H9 (cell line): Measurements from ENCODE around the gene NPDC1. TPM values are rescaled to one million over a fixed set of nuclear protein-coding genes. Genes with fewer than 3 reads are reported as not detected.

Experiments used
- DNase-seq: peaks from one replicate; pipeline ENCODE4 v3.0.0-alpha.2; 2017
- H2AFZ ChIP-seq: one replicate; pipeline ENCODE4 v1.6.1; 2013; ENCODE audit warnings: mild to moderate bottlenecking, low read length, control low read depth, moderate library complexity
- H2AK5ac ChIP-seq: 2 replicates; pipeline ENCODE4 v1.6.1; 2013; ENCODE audit warnings: low read length, control low read depth, mixed read lengths; ENCODE audit not compliant: insufficient read length
- H2BK120ac ChIP-seq: one replicate; pipeline ENCODE4 v1.6.1; 2013; ENCODE audit warnings: low read depth, mild to moderate bottlenecking, low read length, control low read depth, inconsistent platforms; ENCODE audit not compliant: poor library complexity, severe bottlenecking
- H2BK12ac ChIP-seq: 2 replicates; pipeline ENCODE4 v1.6.1; 2013; ENCODE audit warnings: low read length, control low read depth, mixed read lengths, low read depth; ENCODE audit not compliant: insufficient read length
- H2BK15ac ChIP-seq: 2 replicates; pipeline ENCODE4 v1.6.1; 2013; ENCODE audit warnings: low read depth, low read length, control low read depth
- H2BK20ac ChIP-seq: one replicate; pipeline ENCODE4 v1.6.1; 2013; ENCODE audit warnings: low read depth, mild to moderate bottlenecking, low read length, control low read depth, inconsistent platforms; ENCODE audit not compliant: poor library complexity, severe bottlenecking
- H2BK5ac ChIP-seq: 2 replicates; pipeline ENCODE4 v1.6.1; 2013; ENCODE audit warnings: low read length, control low read depth, mixed read lengths; ENCODE audit not compliant: insufficient read length
- H3K14ac ChIP-seq: 2 replicates; pipeline ENCODE4 v1.6.1; 2013; ENCODE audit warnings: low read length, control low read depth; ENCODE audit not compliant: insufficient read depth
- H3K18ac ChIP-seq: 2 replicates; pipeline ENCODE4 v1.6.1; 2013; ENCODE audit warnings: low read depth, mild to moderate bottlenecking, mixed read lengths, low read length, control low read depth; ENCODE audit not compliant: insufficient read length
- H3K23ac ChIP-seq: 2 replicates; pipeline ENCODE4 v1.6.1; 2013; ENCODE audit warnings: low read length, control low read depth, mixed read lengths, low read depth; ENCODE audit not compliant: insufficient read length
- H3K23me2 ChIP-seq: 2 replicates; pipeline ENCODE4 v1.6.1; 2013; ENCODE audit warnings: low read depth, mild to moderate bottlenecking, mixed read lengths, low read length, control low read depth; ENCODE audit not compliant: insufficient read length, poor library complexity, severe bottlenecking
- H3K27ac ChIP-seq: 2 replicates; pipeline ENCODE4 v1.5.1; 2013; ENCODE audit warnings: low read length, control low read depth, mixed read lengths, low read depth; ENCODE audit not compliant: insufficient read length
- H3K27me3 ChIP-seq: 2 replicates; pipeline ENCODE4 v1.6.1; 2013; ENCODE audit warnings: low read length, control low read depth, inconsistent platforms; ENCODE audit not compliant: insufficient read depth
- H3K4ac ChIP-seq: 2 replicates; pipeline ENCODE4 v1.6.1; 2013; ENCODE audit warnings: low read depth, mild to moderate bottlenecking, control low read depth, inconsistent platforms, low read length, moderate library complexity
- H3K4me1 ChIP-seq: 2 replicates; pipeline ENCODE4 v1.6.1; 2013; ENCODE audit warnings: low read length, control low read depth, inconsistent platforms; ENCODE audit not compliant: insufficient read depth
- H3K4me2 ChIP-seq: 2 replicates; pipeline ENCODE4 v1.6.1; 2013; ENCODE audit warnings: low read length, control low read depth, mixed read lengths; ENCODE audit not compliant: insufficient read length, insufficient read depth
- H3K56ac ChIP-seq: 2 replicates; pipeline ENCODE4 v1.6.1; 2013; ENCODE audit warnings: low read depth, mild to moderate bottlenecking, mixed read lengths, low read length, control low read depth; ENCODE audit not compliant: insufficient read length
- H3K79me1 ChIP-seq: 2 replicates; pipeline ENCODE4 v1.6.1; 2013; ENCODE audit warnings: low read depth, mild to moderate bottlenecking, moderate library complexity, low read length, control low read depth, inconsistent platforms; ENCODE audit not compliant: insufficient read depth, poor library complexity, severe bottlenecking
- H3K79me2 ChIP-seq: 2 replicates; pipeline ENCODE4 v1.6.1; 2013; ENCODE audit warnings: low read length, control low read depth, inconsistent platforms; ENCODE audit not compliant: insufficient read depth
- H3K9ac ChIP-seq: 2 replicates; pipeline ENCODE4 v1.6.1; 2013; ENCODE audit warnings: low read length, control low read depth, mixed read lengths; ENCODE audit not compliant: insufficient read length; ENCODE audit errors: extremely low read depth
- H3K9me3 ChIP-seq: one replicate; pipeline ENCODE4 v1.6.1; 2013; ENCODE audit warnings: low read depth, low read length, inconsistent platforms; ENCODE audit not compliant: control insufficient read depth
- H3T11ph ChIP-seq: one replicate; pipeline ENCODE4 v1.6.1; 2013; ENCODE audit warnings: mild to moderate bottlenecking, low read length, control low read depth, inconsistent platforms
- H4K20me1 ChIP-seq: one replicate; pipeline ENCODE4 v1.6.1; 2013; ENCODE audit not compliant: control insufficient read depth, insufficient read length, insufficient read depth
- H4K5ac ChIP-seq: 2 replicates; pipeline ENCODE4 v1.6.1; 2013; ENCODE audit warnings: low read depth, mild to moderate bottlenecking, mixed read lengths, low read length, control low read depth; ENCODE audit not compliant: insufficient read length
- H4K8ac ChIP-seq: replicated peaks from 2 replicates; pipeline ENCODE4 v1.6.1; 2013; ENCODE audit warnings: low read length, control low read depth, mixed read lengths, low read depth; ENCODE audit not compliant: insufficient read length
- H4K91ac ChIP-seq: 2 replicates; pipeline ENCODE4 v1.6.1; 2013; ENCODE audit warnings: low read depth, mild to moderate bottlenecking, moderate library complexity, mixed read lengths, low read length, control low read depth; ENCODE audit not compliant: insufficient read length
- H3K27ac Mint-ChIP-seq, 3 experiments: 2 replicates in 2 of 3; 3 replicates in 1 of 3; pipeline ENCODE4 v1.8.0; 2020 to 2021; ENCODE audit warnings: mixed read lengths in 3 of 3, mild to moderate bottlenecking in 1 of 3, moderate library complexity in 1 of 3
- H3K27me3 Mint-ChIP-seq: 2 replicates; pipeline ENCODE4 v1.8.0; 2021; ENCODE audit warnings: low read depth, mild to moderate bottlenecking, moderate library complexity, mixed read lengths
- H3K36me3 Mint-ChIP-seq, 3 experiments: 2 replicates in 2 of 3; 3 replicates in 1 of 3; pipeline ENCODE4 v1.8.0; 2020 to 2021; ENCODE audit warnings: low read depth in 3 of 3, mixed read lengths in 3 of 3; ENCODE audit not compliant: insufficient read depth in 1 of 3
- H3K4me1 Mint-ChIP-seq, 2 experiments: 2 replicates each; pipeline ENCODE4 v1.8.0; 2020; ENCODE audit warnings: mixed read lengths in 2 of 2
- H3K4me3 Mint-ChIP-seq, 2 experiments: 2 replicates in 1 of 2; 3 replicates in 1 of 2; pipeline ENCODE4 v1.8.0; 2020 to 2021; ENCODE audit warnings: mild to moderate bottlenecking in 2 of 2, mixed read lengths in 2 of 2, moderate library complexity in 1 of 2
- H3K9me3 Mint-ChIP-seq, 2 experiments: 2 replicates in 1 of 2; 3 replicates in 1 of 2; pipeline ENCODE4 v1.8.0; 2020; ENCODE audit warnings: mild to moderate bottlenecking in 2 of 2, mixed read lengths in 2 of 2, moderate library complexity in 1 of 2
- CTCF ChIP-seq: fragments of 200-600 bp; sonication (generic); conservative IDR thresholded peaks from 3 replicates; pipeline ENCODE4 v1.8.0; 2021; ENCODE audit warnings: antibody characterized with exemption, mild to moderate bottlenecking
- WGBS: extraction: QIAGEN DNeasy Blood & Tissue Kit; methylation state at CpG from one replicate; pipeline ENCODE4 v1.1.7; 2013; ENCODE audit warnings: missing lambda C conversion rate, low lambda C conversion rate, mixed read lengths; ENCODE audit not compliant: insufficient read length; ENCODE audit errors: extremely low coverage; 5-methylcytosine and 5-hydroxymethylcytosine counted together
- total RNA-seq: library from RNA; stranded (reverse); gene quantifications from 2 replicates; pipeline ENCODE4 v1.2.1, GENCODE V29; 2021

NPDC1 gene
- total RNA-seq, 1 experiment from 2014 or later, result 57.6 TPM

- Mint-ChIP-seq H3K4me3 (no peak overlapping the region), H3K27ac (no peak overlapping the region), H3K27me3 (no peaks in the 10 kb centered on the region; the same call in 1 of the 2 replicates), H3K36me3 (peaks cover 4 to 13% (median 8%) of the 10 kb centered on the region in 3 experiments; a peak in 5 of 7 replicates), H3K4me1 (no peaks in the 10 kb centered on the region; a peak in 1 of 4 replicates), H3K9me3 (no peaks in the 10 kb centered on the region)
- Histone ChIP-seq H4K91ac (no peak overlapping the region), H3K9ac (no peak overlapping the region), H3K4ac (no peak overlapping the region), H3K4me2 (no peak overlapping the region), H3K18ac (no peak overlapping the region), H4K8ac (no peak overlapping the region), H2BK120ac (no peak overlapping the region), H2AFZ (no peak overlapping the region), H2BK5ac (no peak overlapping the region), H3K27me3 (no peaks in the 10 kb centered on the region), H2BK15ac (no peak overlapping the region), H3K23ac (no peak overlapping the region), H3K14ac (no peak overlapping the region), H4K5ac (no peak overlapping the region), H2AK5ac (no peak overlapping the region), H3K27ac (no peak overlapping the region), H3K79me1 (no peaks in the 10 kb centered on the region), H3K56ac (no peak overlapping the region), H2BK12ac (no peak overlapping the region), H3K9me3 (no peaks in the 10 kb centered on the region), H2BK20ac (no peak overlapping the region), H4K20me1 (peaks cover 2% of the 10 kb centered on the region), H3K79me2 (no peaks in the 10 kb centered on the region), H3T11ph (no peak overlapping the region), H3K23me2 (no peaks in the 10 kb centered on the region), H3K4me1 (no peaks in the 10 kb centered on the region)
- no peak for DNase-seq
- WGBS, result no CpG with 5 or more reads among the region's 23 CpGs
- TF ChIP-seq CTCF, result no peak
Measured at GRCh38 chr9:137014166-137014565, 31.8 kb downstream of the NPDC1 start.
